ENCODE data around the gene MYADM.

- no peak for TF ChIP-seq GATA3 (IDR thresholded peaks at IDR 0.05; ENCODE audit: low read depth, low read length)
- TF ChIP-seq GATA2 (IDR thresholded peaks at IDR 0.05; ENCODE audit: low read depth, low read length) = no peak
Observed at GRCh38 chr19:53865523-53865917, 2.2 kb upstream of the MYADM start.

Data from SH-SY5Y (cell line).